ENCODE results near the gene GPR160. TPM values are rescaled to one million over a fixed set of nuclear protein-coding genes. Genes with fewer than 3 reads are reported as not detected.

Gene GPR160
- total and polyA plus RNA-seq, 2 of the 13 experiments (the other 11 are each of a cell fraction or from before 2014, with no cell fraction given), result 12.1 to 23.2 TPM

- TF ChIP-seq SOX6 (IDR thresholded peaks at IDR 0.05), result no peak
- TF ChIP-seq SOX6 (CRISPR knock-in tag; IDR thresholded peaks at IDR 0.05), result no peak
- no peak for TF ChIP-seq MATR3 (CRISPR knock-in tag; IDR thresholded peaks at IDR 0.05)
- TF ChIP-seq ZBTB14 (CRISPR knock-in tag; IDR thresholded peaks at IDR 0.05), result no peak
- TF ChIP-seq PAF1 (CRISPR knock-in tag; IDR thresholded peaks at IDR 0.05), result no peak
- TF ChIP-seq EP300 (IDR thresholded peaks at IDR 0.05; ENCODE audit: low read depth in 2 of 2, low read length in 2 of 2), result peak in 1 of 2 experiments; percentile 58; a peak in 2 of 4 replicates
- TF ChIP-seq EP300 (CRISPR knock-in tag; IDR thresholded peaks at IDR 0.05; ENCODE audit: borderline replicate concordance), result peak; percentile 58; the same call in 1 of the 2 replicates
- TF ChIP-seq LBX2 (CRISPR knock-in tag; IDR thresholded peaks at IDR 0.05; ENCODE audit: borderline replicate concordance), result no peak
- no peak for TF ChIP-seq NFE2L1 (CRISPR knock-in tag; IDR thresholded peaks at IDR 0.05; ENCODE audit: borderline replicate concordance)
- TF ChIP-seq SMAD3 (CRISPR knock-in tag; IDR thresholded peaks at IDR 0.05), result no peak
- TF ChIP-seq ZNF781 (CRISPR knock-in tag; IDR thresholded peaks at IDR 0.05; ENCODE audit: borderline replicate concordance, not compliant biosample characterization), result no peak
- no peak for TF ChIP-seq UBTF (CRISPR knock-in tag; IDR thresholded peaks at IDR 0.05)
- TF ChIP-seq MEF2D (CRISPR knock-in tag; IDR thresholded peaks at IDR 0.05), result no peak
- no peak for TF ChIP-seq SMC3 (IDR thresholded peaks at IDR 0.05; ENCODE audit: low read length)
- TF ChIP-seq PTBP1 (IDR thresholded peaks at IDR 0.05; ENCODE audit: low read depth, low read length, poor library complexity, severe bottlenecking), result no peak
- TF ChIP-seq PCBP2 (optimal IDR thresholded peaks at IDR 0.05; ENCODE audit: low read depth, low read length, poor library complexity, severe bottlenecking), result no peak
- TF ChIP-seq ZBTB1 (CRISPR knock-in tag; IDR thresholded peaks at IDR 0.05; ENCODE audit: borderline replicate concordance), result no peak
- no peak for TF ChIP-seq CERS6 (CRISPR knock-in tag; IDR thresholded peaks at IDR 0.05)
- TF ChIP-seq NR2F1 (CRISPR knock-in tag; IDR thresholded peaks at IDR 0.05), result no peak
- TF ChIP-seq HNF1B (CRISPR knock-in tag; IDR thresholded peaks at IDR 0.05), result no peak
- no peak for TF ChIP-seq MED8 (CRISPR knock-in tag; IDR thresholded peaks at IDR 0.05; ENCODE audit: insufficient replicate concordance)
- no peak for TF ChIP-seq CHD2 (IDR thresholded peaks at IDR 0.05; ENCODE audit: low read depth, low read length)
These were observed 39.0 kb downstream of the GPR160 start (continued) for GRCh38 chr3:170076715-170077238.
